Upper lobe of left lung (tissue), 6 donors: Measurements from ENCODE around the gene ARHGAP26. TPM values are rescaled to one million over a fixed set of nuclear protein-coding genes. Genes with fewer than 3 reads are reported as not detected.

ENCODE experiments used
- ATAC-seq, 2 donors: fragments of 200-7000 bp; cut with Tn5 transposase; one replicate each; pipeline ENCODE4 v1.9.1; 2022; ENCODE audit warnings: mild to moderate bottlenecking in 2 of 2, moderate library complexity in 2 of 2; ENCODE audit not compliant: low FRiP score in 2 of 2
- DNase-seq, 2 donors: peaks; one replicate each; pipeline ENCODE4 v3.0.0-alpha.2; 2019 to 2020
- H3K27ac ChIP-seq, 4 donors: fragments of 200-600 bp; sonication (generic); one replicate each; pipeline ENCODE4 v1.5.1; 2016 to 2019
- H3K27me3 ChIP-seq, 4 donors: fragments of 200-600 bp; sonication (generic); one replicate each; pipeline ENCODE4 v1.5.1; 2017 to 2019
- H3K36me3 ChIP-seq, 4 donors: fragments of 200-600 bp; sonication (generic); one replicate each; pipeline ENCODE4 v1.5.1; 2016 to 2019
- H3K4me1 ChIP-seq, 4 donors: fragments of 200-600 bp; sonication (generic); one replicate each; pipeline ENCODE4 v1.5.1; 2018 to 2019
- H3K4me3 ChIP-seq, 4 donors: fragments of 200-600 bp; sonication (generic); one replicate each; pipeline ENCODE4 v1.5.1; 2017 to 2019; ENCODE audit warnings: mild to moderate bottlenecking in 2 of 4, moderate library complexity in 1 of 4
- H3K9me3 ChIP-seq, 4 donors: fragments of 200-600 bp; sonication (generic); one replicate each; pipeline ENCODE4 v1.5.1; 2018 to 2019
- CTCF ChIP-seq, 6 experiments: fragments of 450-650 bp in 4 of 6; fragments of 200-600 bp in 2 of 6; sonication (generic) in 2 of 6; IDR thresholded peaks; one replicate each; pipeline ENCODE4 v1.5.1; 2016 to 2019; ENCODE audit warnings: antibody characterized with exemption in 6 of 6
- EP300 ChIP-seq, 4 donors: sonication (generic); formaldehyde crosslinking; IDR thresholded peaks; one replicate each; pipeline ENCODE4 v1.5.1; 2017; ENCODE audit warnings: antibody characterized with exemption in 4 of 4, control low read depth in 2 of 4
- POLR2A ChIP-seq, 4 donors: fragments of 450-650 bp; IDR thresholded peaks; one replicate each; pipeline ENCODE4 v1.5.1; 2016 to 2017; ENCODE audit warnings: antibody characterized with exemption in 4 of 4, mild to moderate bottlenecking in 2 of 4
- POLR2AphosphoS5 ChIP-seq, 2 donors: sonication (generic); formaldehyde crosslinking; IDR thresholded peaks; one replicate each; pipeline ENCODE4 v1.5.1; 2017; ENCODE audit warnings: antibody characterized with exemption in 2 of 2
- WGBS, 2 donors: methylation state at CpG; one replicate each; pipeline ENCODE4 v1.1.5; 2017 to 2018; 5-methylcytosine and 5-hydroxymethylcytosine counted together
- total RNA-seq, 6 donors: library from RNA; depleted of rRNA in 4 of 6; stranded (reverse); fragments of >200 nt in 4 of 6; gene quantifications; one replicate each; pipeline versions ENCODE4 v1.1.0 to v1.2.1, GENCODE V29; 2016 to 2021
- donor health status: DM: no; HTN: no; CAD: no; lungs with moderate emphysema.
- donor health status: DM: no; HTN: yes; CAD: no; lungs with severe emphysema.

Gene ARHGAP26
- total RNA-seq, 6 donors from 2014 or later: 34.9 to 90.1 (median 38.9) TPM

GRCh38 chr5:143205883-143206195, 435.7 kb downstream of the ARHGAP26 start:
- no peak overlapping the region for H3K27ac ChIP-seq
- H3K9me3 ChIP-seq: no peaks in the 10 kb centered on the region
- H3K4me3 ChIP-seq: no peak overlapping the region
- no peak for ATAC-seq
- 68 to 81% methylated on average over 3 of the region's 3 CpGs for WGBS, 2 donors
- TF ChIP-seq EP300 (IDR thresholded peaks at IDR 0.05) (no peak), CTCF (IDR thresholded peaks at IDR 0.05) (no peak), POLR2AphosphoS5 (IDR thresholded peaks at IDR 0.05) (no peak), POLR2A (IDR thresholded peaks at IDR 0.05) (no peak)
- DNase-seq: no peak
- no peaks in the 10 kb centered on the region for H3K27me3 ChIP-seq
- no peaks in the 10 kb centered on the region for H3K36me3 ChIP-seq
- H3K4me1 ChIP-seq: peaks cover 0 to 14% (median 8%) of the 10 kb centered on the region in 4 donors

GRCh38 chr5:143206196-143207053, 436.2 kb downstream of the ARHGAP26 start:
- ATAC-seq (no peak), DNase-seq (no peak)
- Histone ChIP-seq H3K9me3 (no peaks in the 10 kb centered on the region), H3K27me3 (no peaks in the 10 kb centered on the region), H3K4me3 (no peak overlapping the region), H3K27ac (no peak overlapping the region), H3K4me1 (peaks cover 0 to 14% (median 8%) of the 10 kb centered on the region in 4 donors), H3K36me3 (no peaks in the 10 kb centered on the region)
- 74 to 82% methylated on average over 19 of the region's 19 CpGs for WGBS, 2 donors
- TF ChIP-seq EP300 (IDR thresholded peaks at IDR 0.05) (no peak), POLR2AphosphoS5 (IDR thresholded peaks at IDR 0.05) (no peak), POLR2A (IDR thresholded peaks at IDR 0.05) (no peak), CTCF (IDR thresholded peaks at IDR 0.05) (no peak)

GRCh38 chr5:143207058-143207457, 436.9 kb downstream of the ARHGAP26 start:
- 93 to 99% methylated on average over 13 of the region's 13 CpGs for WGBS, 2 donors
- H3K9me3 ChIP-seq: no peaks in the 10 kb centered on the region
- no peak overlapping the region for H3K27ac ChIP-seq
- H3K36me3 ChIP-seq: no peaks in the 10 kb centered on the region
- ATAC-seq: no peak
- H3K4me1 ChIP-seq: peaks cover 0 to 14% (median 10%) of the 10 kb centered on the region in 4 donors
- no peaks in the 10 kb centered on the region for H3K27me3 ChIP-seq
- TF ChIP-seq CTCF (IDR thresholded peaks at IDR 0.05) (no peak), POLR2A (IDR thresholded peaks at IDR 0.05) (no peak), EP300 (IDR thresholded peaks at IDR 0.05) (no peak), POLR2AphosphoS5 (IDR thresholded peaks at IDR 0.05) (no peak)
- no peak for DNase-seq
- no peak overlapping the region for H3K4me3 ChIP-seq

GRCh38 chr5:143207563-143208364, 437.6 kb downstream of the ARHGAP26 start:
- no peak for TF ChIP-seq CTCF (IDR thresholded peaks at IDR 0.05)
- no peak for TF ChIP-seq POLR2AphosphoS5 (IDR thresholded peaks at IDR 0.05)
- TF ChIP-seq EP300 (IDR thresholded peaks at IDR 0.05): no peak
- no peak for TF ChIP-seq POLR2A (IDR thresholded peaks at IDR 0.05)
- peaks cover 0 to 19% (median 10%) of the 10 kb centered on the region in 4 donors for H3K4me1 ChIP-seq
- 58 to 59% methylated on average over 13 of the region's 13 CpGs for WGBS, 2 donors
- DNase-seq (no peak), ATAC-seq (no peak)
- H3K9me3 ChIP-seq: no peaks in the 10 kb centered on the region
- H3K27ac ChIP-seq: no peak overlapping the region
- H3K4me3 ChIP-seq: no peak overlapping the region
- H3K36me3 ChIP-seq: no peaks in the 10 kb centered on the region
- no peaks in the 10 kb centered on the region for H3K27me3 ChIP-seq
